Measurements from ENCODE around the gene THEMIS. TPM values are rescaled to one million over a fixed set of nuclear protein-coding genes. Genes with fewer than 3 reads are reported as not detected.

THEMIS gene
- total RNA-seq, 1 experiment from 2014 or later = not detected

DNA sequence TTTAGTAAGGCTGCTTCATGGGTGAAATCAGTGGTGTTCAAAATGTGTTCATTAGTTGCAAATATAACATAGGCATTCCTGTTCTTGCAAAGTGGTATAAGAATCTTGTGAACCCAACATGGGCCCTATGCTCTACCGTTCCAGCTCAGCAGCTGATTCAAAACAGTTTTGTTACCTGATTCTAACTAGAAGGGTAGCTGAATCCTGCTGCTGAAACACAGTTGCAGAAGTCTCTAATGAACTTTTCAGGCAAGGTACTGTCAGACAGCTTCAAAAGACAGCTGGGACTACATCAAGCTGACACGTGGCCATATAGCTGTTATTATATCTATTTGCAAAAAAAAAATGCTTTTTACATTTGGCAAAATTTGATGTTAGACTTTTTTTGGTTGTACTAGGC, 22.7 kb downstream of the THEMIS start:
- POLR2A ChIA-PET = no interaction called here
- BruUV-seq (replicated peaks) = no TSS peak
- DNase-seq = no peak

GRCh38 chr6:127877231-127877630, 23.6 kb downstream of the THEMIS start:
- intact Hi-C loops (cut with micrococcal nuclease; ENCODE audit: unreplicated experiment) = no loop called here
- Histone ChIP-seq H3K4me3 (ENCODE audit: low read depth, low read length) (no peak overlapping the region), H3K36me3 (ENCODE audit: control insufficient read depth, insufficient read depth, low read length) (no peaks in the 10 kb centered on the region), H3K9me3 (0 out of 2 replicates have a peak, but pooled peaks cover 3% of the 10 kb centered on the region), H3K4me1 (no peaks in the 10 kb centered on the region), H3K27me3 (replicated peaks; ENCODE audit: control insufficient read depth, insufficient read depth, low read length) (no peaks in the 10 kb centered on the region)
- no peaks in the 10 kb centered on the region for H3K27me3 Mint-ChIP-seq (ENCODE audit: insufficient read depth, unreplicated experiment)
- no peaks in the 10 kb centered on the region for H3K9me3 Mint-ChIP-seq (ENCODE audit: unreplicated experiment)
- no peaks in the 10 kb centered on the region for H3K36me3 Mint-ChIP-seq (ENCODE audit: insufficient read depth, unreplicated experiment)
- no peaks in the 10 kb centered on the region for H3K4me1 Mint-ChIP-seq (ENCODE audit: low read depth, unreplicated experiment)
- no peak for DNase-seq
- no peak overlapping the region for H3K4me3 Mint-ChIP-seq (ENCODE audit: unreplicated experiment)
- POLR2A ChIA-PET = no interaction called here
- CTCF ChIA-PET = no interaction called here
- BruUV-seq (replicated peaks) = no TSS peak
- TF ChIP-seq, protein P1, sequence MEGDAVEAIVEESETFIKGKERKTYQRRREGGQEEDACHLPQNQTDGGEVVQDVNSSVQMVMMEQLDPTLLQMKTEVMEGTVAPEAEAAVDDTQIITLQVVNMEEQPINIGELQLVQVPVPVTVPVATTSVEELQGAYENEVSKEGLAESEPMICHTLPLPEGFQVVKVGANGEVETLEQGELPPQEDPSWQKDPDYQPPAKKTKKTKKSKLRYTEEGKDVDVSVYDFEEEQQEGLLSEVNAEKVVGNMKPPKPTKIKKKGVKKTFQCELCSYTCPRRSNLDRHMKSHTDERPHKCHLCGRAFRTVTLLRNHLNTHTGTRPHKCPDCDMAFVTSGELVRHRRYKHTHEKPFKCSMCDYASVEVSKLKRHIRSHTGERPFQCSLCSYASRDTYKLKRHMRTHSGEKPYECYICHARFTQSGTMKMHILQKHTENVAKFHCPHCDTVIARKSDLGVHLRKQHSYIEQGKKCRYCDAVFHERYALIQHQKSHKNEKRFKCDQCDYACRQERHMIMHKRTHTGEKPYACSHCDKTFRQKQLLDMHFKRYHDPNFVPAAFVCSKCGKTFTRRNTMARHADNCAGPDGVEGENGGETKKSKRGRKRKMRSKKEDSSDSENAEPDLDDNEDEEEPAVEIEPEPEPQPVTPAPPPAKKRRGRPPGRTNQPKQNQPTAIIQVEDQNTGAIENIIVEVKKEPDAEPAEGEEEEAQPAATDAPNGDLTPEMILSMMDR (IDR thresholded peaks at IDR 0.05; ENCODE audit: insufficient read depth in 1 of 2, low read depth in 1 of 2, low read length in 1 of 2, severe bottlenecking in 1 of 2, unreplicated experiment in 1 of 2) = no peak
- H3K27ac Mint-ChIP-seq (ENCODE audit: unreplicated experiment) = no peak overlapping the region

More for the DNA sequence above, 22.7 kb downstream of the THEMIS start:
- Mint-ChIP-seq H3K4me3 (ENCODE audit: unreplicated experiment) (no peak overlapping the region), H3K36me3 (ENCODE audit: insufficient read depth, unreplicated experiment) (no peaks in the 10 kb centered on the region), H3K27ac (ENCODE audit: unreplicated experiment) (no peak overlapping the region), H3K9me3 (ENCODE audit: unreplicated experiment) (no peaks in the 10 kb centered on the region), H3K27me3 (ENCODE audit: insufficient read depth, unreplicated experiment) (no peaks in the 10 kb centered on the region), H3K4me1 (ENCODE audit: low read depth, unreplicated experiment) (no peaks in the 10 kb centered on the region)
- Histone ChIP-seq H3K4me1 (no peaks in the 10 kb centered on the region), H3K4me3 (ENCODE audit: low read depth, low read length) (no peak overlapping the region), H3K9me3 (no peaks in the 10 kb centered on the region), H3K36me3 (ENCODE audit: control insufficient read depth, insufficient read depth, low read length) (no peaks in the 10 kb centered on the region), H3K27me3 (replicated peaks; ENCODE audit: control insufficient read depth, insufficient read depth, low read length) (no peaks in the 10 kb centered on the region)
- CTCF ChIA-PET = no interaction called here
- TF ChIP-seq, protein P1 (IDR thresholded peaks at IDR 0.05; ENCODE audit: insufficient read depth in 1 of 2, low read depth in 1 of 2, low read length in 1 of 2, severe bottlenecking in 1 of 2, unreplicated experiment in 1 of 2) = no peak
- intact Hi-C loops (cut with micrococcal nuclease; ENCODE audit: unreplicated experiment) = no loop called here

DNA sequence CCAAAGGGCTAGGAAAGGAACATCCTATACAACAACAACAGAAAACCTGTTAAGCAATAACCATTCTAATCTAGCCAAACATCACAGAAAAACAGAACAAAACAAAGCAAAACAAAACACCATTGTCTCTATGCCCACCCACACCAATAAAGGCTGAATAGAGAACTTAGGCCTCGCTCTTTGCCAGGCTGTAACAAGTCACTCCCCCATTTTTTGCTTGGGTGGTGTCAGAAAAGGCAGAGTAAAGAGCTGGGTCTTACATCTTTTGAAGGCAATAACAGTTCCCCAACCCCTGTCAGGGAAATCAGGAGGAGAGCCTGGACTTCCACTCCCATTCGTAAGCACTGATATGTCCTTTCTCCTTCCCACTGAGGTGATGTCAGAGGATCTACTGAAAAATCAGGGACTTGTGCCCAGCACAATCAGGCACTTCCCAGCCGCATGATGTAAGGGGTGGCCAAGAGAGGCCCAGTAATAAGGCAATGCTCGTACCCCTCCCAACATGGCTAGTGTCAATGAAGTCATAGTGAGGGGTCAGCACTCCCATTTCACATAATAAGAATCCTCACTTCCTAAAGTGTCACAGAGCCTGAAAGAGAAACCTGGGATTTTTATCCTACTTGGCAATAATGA, 31.0 kb downstream of the THEMIS start:
- Mint-ChIP-seq H3K36me3 (ENCODE audit: insufficient read depth, unreplicated experiment) (no peaks in the 10 kb centered on the region), H3K4me3 (ENCODE audit: unreplicated experiment) (no peak overlapping the region), H3K4me1 (ENCODE audit: low read depth, unreplicated experiment) (no peaks in the 10 kb centered on the region), H3K9me3 (ENCODE audit: unreplicated experiment) (no peaks in the 10 kb centered on the region), H3K27me3 (ENCODE audit: insufficient read depth, unreplicated experiment) (no peaks in the 10 kb centered on the region), H3K27ac (ENCODE audit: unreplicated experiment) (no peak overlapping the region)
- BruUV-seq (replicated peaks) = no TSS peak
- POLR2A ChIA-PET = no interaction called here
- CTCF ChIA-PET = no interaction called here
- Histone ChIP-seq H3K4me3 (ENCODE audit: low read depth, low read length) (no peak overlapping the region), H3K27me3 (replicated peaks; ENCODE audit: control insufficient read depth, insufficient read depth, low read length) (no peaks in the 10 kb centered on the region), H3K4me1 (peaks cover 10% of the 10 kb centered on the region), H3K36me3 (ENCODE audit: control insufficient read depth, insufficient read depth, low read length) (no peaks in the 10 kb centered on the region), H3K9me3 (0 out of 2 replicates have a peak, but pooled peaks cover 3% of the 10 kb centered on the region)
- DNase-seq = no peak
- TF ChIP-seq, protein P1 (IDR thresholded peaks at IDR 0.05; ENCODE audit: insufficient read depth in 1 of 2, low read depth in 1 of 2, low read length in 1 of 2, severe bottlenecking in 1 of 2, unreplicated experiment in 1 of 2) = no peak
- intact Hi-C loops (cut with micrococcal nuclease; ENCODE audit: unreplicated experiment) = no loop called here

All from Caco-2 (cell line).